ENCODE measurements around the gene SARM1. TPM values are rescaled to one million over a fixed set of nuclear protein-coding genes. Genes with fewer than 3 reads are reported as not detected.

The SARM1 gene
- total and polyA plus RNA-seq, 2 of the 13 experiments (the other 11 are each of a cell fraction or from before 2014, with no cell fraction given) = 0.73 to 0.86 TPM

DNA sequence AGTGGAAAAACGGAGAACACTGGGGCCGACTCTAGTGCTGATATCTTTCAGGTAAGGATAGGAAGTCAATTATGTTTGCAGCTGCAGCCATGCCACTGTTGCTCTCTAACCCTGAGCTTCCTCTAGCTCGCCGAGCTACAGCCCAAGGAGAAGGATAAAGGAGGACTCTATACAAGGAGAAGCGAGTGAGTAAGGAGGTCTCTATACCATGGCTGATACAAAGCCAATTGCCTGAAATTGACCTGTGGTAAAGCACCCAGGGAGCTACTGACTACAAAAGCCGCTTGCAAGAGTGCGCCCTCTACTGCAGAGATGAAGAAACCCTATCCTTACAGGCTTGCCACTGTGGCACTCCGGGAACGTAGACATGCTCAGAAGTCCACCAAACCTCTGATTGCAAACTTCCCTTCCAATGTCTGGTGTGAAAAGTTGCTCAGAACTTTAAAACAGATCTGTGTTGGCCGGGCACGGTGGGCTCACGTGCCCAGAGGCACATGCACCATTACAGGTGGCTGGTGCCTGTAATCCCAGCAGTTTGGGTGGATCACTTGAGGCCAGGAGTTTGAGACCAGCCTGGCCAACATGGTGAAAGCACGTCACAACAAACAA, 45.3 kb downstream of the SARM1 start (continued):
- TF ChIP-seq, protein P1, sequence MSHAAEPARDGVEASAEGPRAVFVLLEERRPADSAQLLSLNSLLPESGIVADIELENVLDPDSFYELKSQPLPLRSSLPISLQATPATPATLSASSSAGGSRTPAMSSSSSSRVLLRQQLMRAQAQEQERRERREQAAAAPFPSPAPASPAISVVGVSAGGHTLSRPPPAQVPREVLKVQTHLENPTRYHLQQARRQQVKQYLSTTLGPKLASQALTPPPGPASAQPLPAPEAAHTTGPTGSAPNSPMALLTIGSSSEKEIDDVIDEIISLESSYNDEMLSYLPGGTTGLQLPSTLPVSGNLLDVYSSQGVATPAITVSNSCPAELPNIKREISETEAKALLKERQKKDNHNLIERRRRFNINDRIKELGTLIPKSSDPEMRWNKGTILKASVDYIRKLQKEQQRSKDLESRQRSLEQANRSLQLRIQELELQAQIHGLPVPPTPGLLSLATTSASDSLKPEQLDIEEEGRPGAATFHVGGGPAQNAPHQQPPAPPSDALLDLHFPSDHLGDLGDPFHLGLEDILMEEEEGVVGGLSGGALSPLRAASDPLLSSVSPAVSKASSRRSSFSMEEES (CRISPR knock-in tag; IDR thresholded peaks at IDR 0.05) = peak; percentile 14; the same call in 1 of the 2 replicates
- no peak; the same call in 1 of the 2 replicates for TF ChIP-seq HNF4A (CRISPR knock-in tag; IDR thresholded peaks at IDR 0.05)
- 0 out of 2 replicates have a peak, but pooled peaks have one; percentile 50 for TF ChIP-seq ZNF292 (CRISPR knock-in tag; IDR thresholded peaks at IDR 0.05; ENCODE audit: borderline replicate concordance, low read depth)
- TF ChIP-seq ZNF746 (CRISPR knock-in tag; IDR thresholded peaks at IDR 0.05) = no peak
- 0 out of 2 replicates have a peak, but pooled peaks have one; percentile 29 for TF ChIP-seq SOX5 (CRISPR knock-in tag; IDR thresholded peaks at IDR 0.05; ENCODE audit: borderline replicate concordance)
- TF ChIP-seq ZEB1 (IDR thresholded peaks at IDR 0.05; ENCODE audit: insufficient replicate concordance, low read depth) = no peak
- peak; percentile 58 for TF ChIP-seq BHLHE40 (IDR thresholded peaks at IDR 0.05; ENCODE audit: low read length)
- TF ChIP-seq KAT7 (CRISPR knock-in tag; IDR thresholded peaks at IDR 0.05; ENCODE audit: borderline replicate concordance) = 0 out of 2 replicates have a peak, but pooled peaks have one; percentile 41
- TF ChIP-seq, protein P2, sequence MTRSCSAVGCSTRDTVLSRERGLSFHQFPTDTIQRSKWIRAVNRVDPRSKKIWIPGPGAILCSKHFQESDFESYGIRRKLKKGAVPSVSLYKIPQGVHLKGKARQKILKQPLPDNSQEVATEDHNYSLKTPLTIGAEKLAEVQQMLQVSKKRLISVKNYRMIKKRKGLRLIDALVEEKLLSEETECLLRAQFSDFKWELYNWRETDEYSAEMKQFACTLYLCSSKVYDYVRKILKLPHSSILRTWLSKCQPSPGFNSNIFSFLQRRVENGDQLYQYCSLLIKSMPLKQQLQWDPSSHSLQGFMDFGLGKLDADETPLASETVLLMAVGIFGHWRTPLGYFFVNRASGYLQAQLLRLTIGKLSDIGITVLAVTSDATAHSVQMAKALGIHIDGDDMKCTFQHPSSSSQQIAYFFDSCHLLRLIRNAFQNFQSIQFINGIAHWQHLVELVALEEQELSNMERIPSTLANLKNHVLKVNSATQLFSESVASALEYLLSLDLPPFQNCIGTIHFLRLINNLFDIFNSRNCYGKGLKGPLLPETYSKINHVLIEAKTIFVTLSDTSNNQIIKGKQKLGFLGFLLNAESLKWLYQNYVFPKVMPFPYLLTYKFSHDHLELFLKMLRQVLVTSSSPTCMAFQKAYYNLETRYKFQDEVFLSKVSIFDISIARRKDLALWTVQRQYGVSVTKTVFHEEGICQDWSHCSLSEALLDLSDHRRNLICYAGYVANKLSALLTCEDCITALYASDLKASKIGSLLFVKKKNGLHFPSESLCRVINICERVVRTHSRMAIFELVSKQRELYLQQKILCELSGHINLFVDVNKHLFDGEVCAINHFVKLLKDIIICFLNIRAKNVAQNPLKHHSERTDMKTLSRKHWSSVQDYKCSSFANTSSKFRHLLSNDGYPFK (CRISPR knock-in tag; IDR thresholded peaks at IDR 0.05; ENCODE audit: borderline replicate concordance) = 0 out of 2 replicates have a peak, but pooled peaks have one; percentile 57
- TF ChIP-seq ZNF274 (CRISPR knock-in tag; IDR thresholded peaks at IDR 0.05) = no peak
- TF ChIP-seq, protein P3, sequence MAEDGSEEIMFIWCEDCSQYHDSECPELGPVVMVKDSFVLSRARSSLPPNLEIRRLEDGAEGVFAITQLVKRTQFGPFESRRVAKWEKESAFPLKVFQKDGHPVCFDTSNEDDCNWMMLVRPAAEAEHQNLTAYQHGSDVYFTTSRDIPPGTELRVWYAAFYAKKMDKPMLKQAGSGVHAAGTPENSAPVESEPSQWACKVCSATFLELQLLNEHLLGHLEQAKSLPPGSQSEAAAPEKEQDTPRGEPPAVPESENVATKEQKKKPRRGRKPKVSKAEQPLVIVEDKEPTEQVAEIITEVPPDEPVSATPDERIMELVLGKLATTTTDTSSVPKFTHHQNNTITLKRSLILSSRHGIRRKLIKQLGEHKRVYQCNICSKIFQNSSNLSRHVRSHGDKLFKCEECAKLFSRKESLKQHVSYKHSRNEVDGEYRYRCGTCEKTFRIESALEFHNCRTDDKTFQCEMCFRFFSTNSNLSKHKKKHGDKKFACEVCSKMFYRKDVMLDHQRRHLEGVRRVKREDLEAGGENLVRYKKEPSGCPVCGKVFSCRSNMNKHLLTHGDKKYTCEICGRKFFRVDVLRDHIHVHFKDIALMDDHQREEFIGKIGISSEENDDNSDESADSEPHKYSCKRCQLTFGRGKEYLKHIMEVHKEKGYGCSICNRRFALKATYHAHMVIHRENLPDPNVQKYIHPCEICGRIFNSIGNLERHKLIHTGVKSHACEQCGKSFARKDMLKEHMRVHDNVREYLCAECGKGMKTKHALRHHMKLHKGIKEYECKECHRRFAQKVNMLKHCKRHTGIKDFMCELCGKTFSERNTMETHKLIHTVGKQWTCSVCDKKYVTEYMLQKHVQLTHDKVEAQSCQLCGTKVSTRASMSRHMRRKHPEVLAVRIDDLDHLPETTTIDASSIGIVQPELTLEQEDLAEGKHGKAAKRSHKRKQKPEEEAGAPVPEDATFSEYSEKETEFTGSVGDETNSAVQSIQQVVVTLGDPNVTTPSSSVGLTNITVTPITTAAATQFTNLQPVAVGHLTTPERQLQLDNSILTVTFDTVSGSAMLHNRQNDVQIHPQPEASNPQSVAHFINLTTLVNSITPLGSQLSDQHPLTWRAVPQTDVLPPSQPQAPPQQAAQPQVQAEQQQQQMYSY (CRISPR knock-in tag; IDR thresholded peaks at IDR 0.05) = no peak
- TF ChIP-seq RNF2 (conservative IDR thresholded peaks at IDR 0.05; ENCODE audit: low read depth) = peak; percentile 63; the same call in 1 of the 2 replicates
- no peak for TF ChIP-seq ZNF296 (CRISPR knock-in tag; conservative IDR thresholded peaks at IDR 0.05)
- TF ChIP-seq, protein P4, sequence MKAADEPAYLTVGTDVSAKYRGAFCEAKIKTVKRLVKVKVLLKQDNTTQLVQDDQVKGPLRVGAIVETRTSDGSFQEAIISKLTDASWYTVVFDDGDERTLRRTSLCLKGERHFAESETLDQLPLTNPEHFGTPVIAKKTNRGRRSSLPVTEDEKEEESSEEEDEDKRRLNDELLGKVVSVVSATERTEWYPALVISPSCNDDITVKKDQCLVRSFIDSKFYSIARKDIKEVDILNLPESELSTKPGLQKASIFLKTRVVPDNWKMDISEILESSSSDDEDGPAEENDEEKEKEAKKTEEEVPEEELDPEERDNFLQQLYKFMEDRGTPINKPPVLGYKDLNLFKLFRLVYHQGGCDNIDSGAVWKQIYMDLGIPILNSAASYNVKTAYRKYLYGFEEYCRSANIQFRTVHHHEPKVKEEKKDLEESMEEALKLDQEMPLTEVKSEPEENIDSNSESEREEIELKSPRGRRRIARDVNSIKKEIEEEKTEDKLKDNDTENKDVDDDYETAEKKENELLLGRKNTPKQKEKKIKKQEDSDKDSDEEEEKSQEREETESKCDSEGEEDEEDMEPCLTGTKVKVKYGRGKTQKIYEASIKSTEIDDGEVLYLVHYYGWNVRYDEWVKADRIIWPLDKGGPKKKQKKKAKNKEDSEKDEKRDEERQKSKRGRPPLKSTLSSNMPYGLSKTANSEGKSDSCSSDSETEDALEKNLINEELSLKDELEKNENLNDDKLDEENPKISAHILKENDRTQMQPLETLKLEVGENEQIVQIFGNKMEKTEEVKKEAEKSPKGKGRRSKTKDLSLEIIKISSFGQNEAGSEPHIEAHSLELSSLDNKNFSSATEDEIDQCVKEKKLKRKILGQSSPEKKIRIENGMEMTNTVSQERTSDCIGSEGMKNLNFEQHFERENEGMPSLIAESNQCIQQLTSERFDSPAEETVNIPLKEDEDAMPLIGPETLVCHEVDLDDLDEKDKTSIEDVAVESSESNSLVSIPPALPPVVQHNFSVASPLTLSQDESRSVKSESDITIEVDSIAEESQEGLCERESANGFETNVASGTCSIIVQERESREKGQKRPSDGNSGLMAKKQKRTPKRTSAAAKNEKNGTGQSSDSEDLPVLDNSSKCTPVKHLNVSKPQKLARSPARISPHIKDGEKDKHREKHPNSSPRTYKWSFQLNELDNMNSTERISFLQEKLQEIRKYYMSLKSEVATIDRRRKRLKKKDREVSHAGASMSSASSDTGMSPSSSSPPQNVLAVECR (CRISPR knock-in tag; IDR thresholded peaks at IDR 0.05; ENCODE audit: borderline replicate concordance) = peak; percentile 40; the same call in 1 of the 2 replicates
